CD4-positive, alpha-beta T cell treated with Interleukin-2 at 100 ng/mL for 4 hours (primary cell): ENCODE data around the gene CUL1.

ENCODE experiments used
- DNase-seq: peaks from one replicate; pipeline ENCODE4 v3.0.0-alpha.2; 2020; ENCODE audit warnings: low spot score

CUL1 gene

GRCh38 chr7:148718431-148718830 lies 19.7 kb downstream of the CUL1 start:
- no peak for DNase-seq

- no peak for DNase-seq
These were observed 21.1 kb downstream of the CUL1 start for GRCh38 chr7:148719753-148720152.

- DNase-seq: no peak
These were observed 21.8 kb downstream of the CUL1 start for GRCh38 chr7:148720472-148720871.

- DNase-seq: no peak
These were observed 22.7 kb downstream of the CUL1 start for GRCh38 chr7:148721390-148721789.

- DNase-seq: no peak
These were observed 23.9 kb downstream of the CUL1 start for GRCh38 chr7:148722340-148723165.

- no peak for DNase-seq
These were observed 24.5 kb downstream of the CUL1 start for GRCh38 chr7:148723166-148723559.

- DNase-seq: no peak
These were observed 25.1 kb downstream of the CUL1 start for GRCh38 chr7:148723846-148724245.

- DNase-seq: no peak
These were observed 27.7 kb downstream of the CUL1 start for GRCh38 chr7:148726385-148726784.

- no peak for DNase-seq
These were observed 29.0 kb downstream of the CUL1 start for GRCh38 chr7:148727501-148728278.

- no peak for DNase-seq
These were observed 31.5 kb downstream of the CUL1 start for GRCh38 chr7:148729984-148730733.

GRCh38 chr7:148732862-148733261 lies 34.2 kb downstream of the CUL1 start:
- DNase-seq: no peak

GRCh38 chr7:148733496-148733895 lies 34.8 kb downstream of the CUL1 start:
- DNase-seq: no peak

- DNase-seq: no peak
These were observed 36.4 kb downstream of the CUL1 start for GRCh38 chr7:148735141-148735540.

- DNase-seq: no peak
These were observed 37.3 kb downstream of the CUL1 start for GRCh38 chr7:148735967-148736366.

- no peak for DNase-seq
These were observed 40.2 kb downstream of the CUL1 start for GRCh38 chr7:148738737-148739535.

- no peak for DNase-seq
These were observed 47.4 kb downstream of the CUL1 start for GRCh38 chr7:148746135-148746534.

GRCh38 chr7:148747274-148747673 lies 48.6 kb downstream of the CUL1 start:
- DNase-seq: peak; percentile 10

- no peak for DNase-seq
These were observed 52.0 kb downstream of the CUL1 start for GRCh38 chr7:148750442-148751355.

GRCh38 chr7:148753224-148753623 lies 54.5 kb downstream of the CUL1 start:
- DNase-seq: no peak

- DNase-seq: no peak
These were observed 56.2 kb downstream of the CUL1 start for GRCh38 chr7:148754912-148755311.
